Muscle layer of duodenum (tissue), 2 donors: Measurements from ENCODE around the gene SGPL1.

Experiments
- H3K27ac ChIP-seq: one replicate; pipeline ENCODE4 v1.7.0; 2013; ENCODE audit warnings: mild to moderate bottlenecking, low read length
- H3K27me3 ChIP-seq: one replicate; pipeline ENCODE4 v1.7.0; 2013; ENCODE audit warnings: low read depth, mild to moderate bottlenecking, control low read depth, low read length
- H3K36me3 ChIP-seq, 2 donors: one replicate each; pipeline ENCODE4 v1.7.0; 2013; ENCODE audit warnings: low read length in 2 of 2, control low read depth in 1 of 2, mild to moderate bottlenecking in 1 of 2; ENCODE audit not compliant: insufficient read depth in 2 of 2, control insufficient read depth in 1 of 2
- H3K4me1 ChIP-seq, 2 donors: one replicate each; pipeline ENCODE4 v1.7.0; 2013; ENCODE audit warnings: low read length in 2 of 2, mild to moderate bottlenecking in 2 of 2, control low read depth in 1 of 2, moderate library complexity in 1 of 2; ENCODE audit not compliant: insufficient read depth in 2 of 2, control insufficient read depth in 1 of 2
- H3K4me3 ChIP-seq, 2 donors: one replicate each; pipeline ENCODE4 v1.7.0; 2013; ENCODE audit warnings: low read length in 2 of 2, low read depth in 1 of 2, mild to moderate bottlenecking in 1 of 2
- H3K9me3 ChIP-seq, 2 donors: one replicate each; pipeline ENCODE4 v1.7.0; 2013; ENCODE audit warnings: low read length in 2 of 2, control low read depth in 1 of 2, mild to moderate bottlenecking in 1 of 2; ENCODE audit not compliant: control insufficient read depth in 1 of 2
- donor health status: healthy.

The SGPL1 gene

GRCh38 chr10:70774810-70775678 is 40.7 kb upstream of the SGPL1 start:
- Histone ChIP-seq H3K27ac (no peak overlapping the region), H3K36me3 (no peaks in the 10 kb centered on the region), H3K4me1 (no peaks in the 10 kb centered on the region), H3K4me3 (no peak overlapping the region), H3K27me3 (no peaks in the 10 kb centered on the region), H3K9me3 (no peaks in the 10 kb centered on the region)

GRCh38 chr10:70775679-70776454 is 39.9 kb upstream of the SGPL1 start:
- Histone ChIP-seq H3K27ac (no peak overlapping the region), H3K36me3 (no peaks in the 10 kb centered on the region), H3K4me3 (no peak overlapping the region), H3K27me3 (no peaks in the 10 kb centered on the region), H3K9me3 (no peaks in the 10 kb centered on the region), H3K4me1 (no peaks in the 10 kb centered on the region)

GRCh38 chr10:70776455-70777005 is 39.2 kb upstream of the SGPL1 start:
- no peak overlapping the region for H3K4me3 ChIP-seq
- H3K27me3 ChIP-seq = no peaks in the 10 kb centered on the region
- no peaks in the 10 kb centered on the region for H3K9me3 ChIP-seq
- no peak overlapping the region for H3K27ac ChIP-seq
- no peaks in the 10 kb centered on the region for H3K36me3 ChIP-seq
- H3K4me1 ChIP-seq = no peaks in the 10 kb centered on the region

- Histone ChIP-seq H3K27ac (no peak overlapping the region), H3K4me1 (no peaks in the 10 kb centered on the region), H3K9me3 (no peaks in the 10 kb centered on the region), H3K36me3 (no peaks in the 10 kb centered on the region), H3K27me3 (no peaks in the 10 kb centered on the region), H3K4me3 (no peak overlapping the region)
Observed at GRCh38 chr10:70777063-70777875, 38.5 kb upstream of the SGPL1 start.

GRCh38 chr10:70778267-70778924 is 37.4 kb upstream of the SGPL1 start:
- Histone ChIP-seq H3K4me3 (no peak overlapping the region), H3K9me3 (no peaks in the 10 kb centered on the region), H3K4me1 (no peaks in the 10 kb centered on the region), H3K27me3 (no peaks in the 10 kb centered on the region), H3K27ac (no peak overlapping the region), H3K36me3 (no peaks in the 10 kb centered on the region)

- Histone ChIP-seq H3K27me3 (no peaks in the 10 kb centered on the region), H3K4me1 (no peaks in the 10 kb centered on the region), H3K36me3 (no peaks in the 10 kb centered on the region), H3K4me3 (no peak overlapping the region), H3K27ac (no peak overlapping the region), H3K9me3 (no peaks in the 10 kb centered on the region)
Observed at GRCh38 chr10:70779088-70779487, 36.7 kb upstream of the SGPL1 start.

GRCh38 chr10:70779511-70780369 is 36.0 kb upstream of the SGPL1 start:
- Histone ChIP-seq H3K27ac (no peak overlapping the region), H3K27me3 (no peaks in the 10 kb centered on the region), H3K4me3 (no peak overlapping the region), H3K9me3 (no peaks in the 10 kb centered on the region), H3K4me1 (no peaks in the 10 kb centered on the region), H3K36me3 (no peaks in the 10 kb centered on the region)

GRCh38 chr10:70780370-70780760 is 35.4 kb upstream of the SGPL1 start:
- no peak overlapping the region for H3K27ac ChIP-seq
- H3K36me3 ChIP-seq = no peaks in the 10 kb centered on the region
- H3K4me1 ChIP-seq = no peaks in the 10 kb centered on the region
- H3K4me3 ChIP-seq = no peak overlapping the region
- H3K9me3 ChIP-seq = no peaks in the 10 kb centered on the region
- H3K27me3 ChIP-seq = no peaks in the 10 kb centered on the region

- Histone ChIP-seq H3K36me3 (no peaks in the 10 kb centered on the region), H3K4me3 (no peak overlapping the region), H3K4me1 (no peaks in the 10 kb centered on the region)
Observed at GRCh38 chr10:70780772-70781171, 35.0 kb upstream of the SGPL1 start.

GRCh38 chr10:70781461-70782051 is 34.2 kb upstream of the SGPL1 start:
- Histone ChIP-seq H3K4me3 (no peak overlapping the region), H3K9me3 (no peaks in the 10 kb centered on the region), H3K36me3 (no peaks in the 10 kb centered on the region), H3K27me3 (no peaks in the 10 kb centered on the region), H3K27ac (no peak overlapping the region), H3K4me1 (no peaks in the 10 kb centered on the region)

More at GRCh38 chr10:70780772-70781171, 35.0 kb upstream of the SGPL1 start:
- H3K27ac ChIP-seq = no peak overlapping the region
- no peaks in the 10 kb centered on the region for H3K27me3 ChIP-seq
- no peaks in the 10 kb centered on the region for H3K9me3 ChIP-seq
